Suprapubic skin (tissue), 4 donors: ENCODE data around the gene CEP112. TPM values are rescaled to one million over a fixed set of nuclear protein-coding genes. Genes with fewer than 3 reads are reported as not detected.

Experiments used
- DNase-seq, 2 donors: peaks; one replicate each; pipeline ENCODE4 v3.0.0-alpha.2; 2019; ENCODE audit warnings: low spot score in 2 of 2
- H3K27ac ChIP-seq: fragments of 200-600 bp; sonication (generic); one replicate; pipeline ENCODE4 v1.5.1; 2019
- H3K27me3 ChIP-seq: fragments of 200-600 bp; sonication (generic); one replicate; pipeline ENCODE4 v1.5.1; 2019
- H3K36me3 ChIP-seq: fragments of 200-600 bp; sonication (generic); one replicate; pipeline ENCODE4 v1.5.1; 2019
- H3K4me1 ChIP-seq: fragments of 200-600 bp; sonication (generic); one replicate; pipeline ENCODE4 v1.5.1; 2019
- H3K4me3 ChIP-seq: fragments of 200-600 bp; sonication (generic); one replicate; pipeline ENCODE4 v1.5.1; 2019; ENCODE audit warnings: mild to moderate bottlenecking
- H3K9me3 ChIP-seq: fragments of 200-600 bp; sonication (generic); one replicate; pipeline ENCODE4 v1.5.1; 2019
- CTCF ChIP-seq, 2 donors: fragments of 200-600 bp in 1 of 2; fragments of 450-650 bp in 1 of 2; sonication (generic) in 1 of 2; IDR thresholded peaks; one replicate each; pipeline ENCODE4 v1.5.1; 2016 to 2019; ENCODE audit warnings: antibody characterized with exemption in 2 of 2, mild to moderate bottlenecking in 1 of 2, moderate library complexity in 1 of 2
- EP300 ChIP-seq: sonication (generic); formaldehyde crosslinking; IDR thresholded peaks from one replicate; pipeline ENCODE4 v1.6.1; 2017; ENCODE audit warnings: antibody characterized with exemption
- POLR2A ChIP-seq, 2 donors: fragments of 450-650 bp; IDR thresholded peaks; one replicate each; pipeline ENCODE4 v1.6.1; 2017; ENCODE audit warnings: antibody characterized with exemption in 2 of 2, mild to moderate bottlenecking in 2 of 2, moderate library complexity in 2 of 2
- POLR2AphosphoS5 ChIP-seq, 3 donors: sonication (generic); formaldehyde crosslinking; IDR thresholded peaks; one replicate each; pipeline ENCODE4 v1.6.1; 2017; ENCODE audit warnings: antibody characterized with exemption in 3 of 3
- WGBS: methylation state at CpG from one replicate; pipeline ENCODE4 v1.1.5; 2018; 5-methylcytosine and 5-hydroxymethylcytosine counted together
- total RNA-seq, 4 donors: library from RNA; depleted of rRNA; stranded (reverse); fragments of >200 nt; gene quantifications; one replicate each; pipeline ENCODE4 v1.1.0, GENCODE V29; 2016

Gene CEP112
- total RNA-seq, 4 donors from 2014 or later = 0.68 to 14.1 (median 6.6) TPM

GRCh38 chr17:65655706-65656105 is 536.2 kb downstream of the CEP112 start:
- Histone ChIP-seq H3K4me1 (no peaks in the 10 kb centered on the region), H3K36me3 (no peaks in the 10 kb centered on the region), H3K4me3 (no peak overlapping the region), H3K9me3 (no peaks in the 10 kb centered on the region), H3K27me3 (no peaks in the 10 kb centered on the region), H3K27ac (no peak overlapping the region)
- WGBS = 65% methylated on average over 3 of the region's 3 CpGs
- TF ChIP-seq CTCF (IDR thresholded peaks at IDR 0.05) (no peak), EP300 (no peak), POLR2A (IDR thresholded peaks at IDR 0.05) (no peak), POLR2AphosphoS5 (IDR thresholded peaks at IDR 0.05) (no peak)
- no peak for DNase-seq

GRCh38 chr17:65644545-65644944 is 547.4 kb downstream of the CEP112 start:
- DNase-seq = no peak
- H3K36me3 ChIP-seq = no peaks in the 10 kb centered on the region
- no peaks in the 10 kb centered on the region for H3K4me1 ChIP-seq
- no peak overlapping the region for H3K27ac ChIP-seq
- H3K9me3 ChIP-seq = peaks cover 6% of the 10 kb centered on the region
- 97% methylated on average over 1 of the region's 1 CpG for WGBS
- no peak overlapping the region for H3K4me3 ChIP-seq
- H3K27me3 ChIP-seq = no peaks in the 10 kb centered on the region
- no peak for TF ChIP-seq POLR2AphosphoS5 (IDR thresholded peaks at IDR 0.05)
- no peak for TF ChIP-seq POLR2A (IDR thresholded peaks at IDR 0.05)
- TF ChIP-seq CTCF (IDR thresholded peaks at IDR 0.05) = no peak
- no peak for TF ChIP-seq EP300

GRCh38 chr17:65638221-65638975 is 553.5 kb downstream of the CEP112 start:
- no peaks in the 10 kb centered on the region for H3K36me3 ChIP-seq
- H3K9me3 ChIP-seq = no peaks in the 10 kb centered on the region
- no peak overlapping the region for H3K4me3 ChIP-seq
- no peak for DNase-seq
- WGBS = 70% methylated on average over 9 of the region's 9 CpGs
- TF ChIP-seq CTCF (IDR thresholded peaks at IDR 0.05) (no peak), EP300 (no peak), POLR2A (IDR thresholded peaks at IDR 0.05) (no peak), POLR2AphosphoS5 (IDR thresholded peaks at IDR 0.05) (no peak)
- H3K4me1 ChIP-seq = peaks cover 14% of the 10 kb centered on the region
- no peak overlapping the region for H3K27ac ChIP-seq
- no peaks in the 10 kb centered on the region for H3K27me3 ChIP-seq

GRCh38 chr17:65637786-65638185 is 554.1 kb downstream of the CEP112 start:
- 88% methylated on average over 3 of the region's 3 CpGs for WGBS
- no peak for DNase-seq
- H3K27me3 ChIP-seq = no peaks in the 10 kb centered on the region
- H3K4me3 ChIP-seq = no peak overlapping the region
- H3K27ac ChIP-seq = no peak overlapping the region
- H3K4me1 ChIP-seq = peaks cover 16% of the 10 kb centered on the region
- no peaks in the 10 kb centered on the region for H3K9me3 ChIP-seq
- H3K36me3 ChIP-seq = no peaks in the 10 kb centered on the region
- no peak for TF ChIP-seq POLR2AphosphoS5 (IDR thresholded peaks at IDR 0.05)
- TF ChIP-seq POLR2A (IDR thresholded peaks at IDR 0.05) = no peak
- no peak for TF ChIP-seq EP300
- TF ChIP-seq CTCF (IDR thresholded peaks at IDR 0.05) = no peak

- H3K27me3 ChIP-seq = no peaks in the 10 kb centered on the region
- H3K36me3 ChIP-seq = no peaks in the 10 kb centered on the region
- WGBS = 55% methylated on average over 3 of the region's 3 CpGs
- DNase-seq = no peak
- H3K4me1 ChIP-seq = peaks cover 16% of the 10 kb centered on the region
- TF ChIP-seq CTCF (IDR thresholded peaks at IDR 0.05) (no peak), POLR2AphosphoS5 (IDR thresholded peaks at IDR 0.05) (no peak), POLR2A (IDR thresholded peaks at IDR 0.05) (no peak), EP300 (no peak)
- H3K9me3 ChIP-seq = no peaks in the 10 kb centered on the region
- no peak overlapping the region for H3K4me3 ChIP-seq
- no peak overlapping the region for H3K27ac ChIP-seq
Measured at GRCh38 chr17:65634533-65634932, 557.4 kb downstream of the CEP112 start.
